ENCODE measurements around the gene CDH11.

The CDH11 gene

GRCh38 chr16:64907844-64908243 lies 214.0 kb downstream of the CDH11 start:
- DNase-seq (ENCODE audit: low read depth, low spot score), result no peak

GRCh38 chr16:64903770-64904169 lies 218.1 kb downstream of the CDH11 start:
- no peak for DNase-seq (ENCODE audit: low read depth, low spot score)

GRCh38 chr16:64900517-64900916 lies 221.3 kb downstream of the CDH11 start:
- no peak for DNase-seq (ENCODE audit: low read depth, low spot score)

- DNase-seq (ENCODE audit: low read depth, low spot score), result no peak
Measured at GRCh38 chr16:64900019-64900418, 221.8 kb downstream of the CDH11 start.

- DNase-seq (ENCODE audit: low read depth, low spot score), result no peak
Measured at GRCh38 chr16:64898159-64898558, 223.7 kb downstream of the CDH11 start.
